Nephron progenitor cell (in vitro differentiated cells): Measurements from ENCODE around the gene TBL1X.

ENCODE experiments used
- DNase-seq: peaks from one replicate; pipeline ENCODE4 v3.0.0; 2021
- H3K27ac Mint-ChIP-seq: 2 replicates; pipeline ENCODE4 v1.8.0; 2021; ENCODE audit warnings: mild to moderate bottlenecking, moderate library complexity, mixed read lengths
- H3K27me3 Mint-ChIP-seq: 2 replicates; pipeline ENCODE4 v1.8.0; 2021; ENCODE audit warnings: mild to moderate bottlenecking, low read depth, mixed read lengths; ENCODE audit not compliant: poor library complexity
- H3K36me3 Mint-ChIP-seq: 2 replicates; pipeline ENCODE4 v1.8.0; 2021; ENCODE audit warnings: low read depth, mixed read lengths
- H3K4me1 Mint-ChIP-seq: 2 replicates; pipeline ENCODE4 v1.8.0; 2021; ENCODE audit warnings: mixed read lengths
- H3K4me3 Mint-ChIP-seq: 2 replicates; pipeline ENCODE4 v1.8.0; 2021; ENCODE audit warnings: mild to moderate bottlenecking, moderate library complexity, mixed read lengths
- H3K9me3 Mint-ChIP-seq: 2 replicates; pipeline ENCODE4 v1.8.0; 2021; ENCODE audit warnings: mild to moderate bottlenecking, moderate library complexity, mixed read lengths
- CTCF ChIP-seq: fragments of 200-600 bp; sonication (generic); IDR thresholded peaks from 2 replicates; pipeline ENCODE4 v1.5.0; 2021; ENCODE audit warnings: antibody characterized with exemption

The TBL1X gene

GRCh38 chrX:9465380-9466123 is 694 bp downstream of the TBL1X start:
- peak; percentile 29 for DNase-seq
- Mint-ChIP-seq H3K4me1 (peaks cover 48% of the 10 kb centered on the region), H3K27me3 (no peaks in the 10 kb centered on the region), H3K4me3 (peak overlapping the region; percentile 87), H3K9me3 (peaks cover 35% of the 10 kb centered on the region), H3K27ac (no peak overlapping the region), H3K36me3 (peaks cover 17% of the 10 kb centered on the region)
- no peak for TF ChIP-seq CTCF

GRCh38 chrX:9466124-9466495 is 1.3 kb downstream of the TBL1X start:
- no peak overlapping the region for H3K27ac Mint-ChIP-seq

GRCh38 chrX:9466736-9467135 is 1.9 kb downstream of the TBL1X start:
- H3K4me1 Mint-ChIP-seq = peaks cover 56% of the 10 kb centered on the region

More at GRCh38 chrX:9466124-9466495, 1.3 kb downstream of the TBL1X start:
- Mint-ChIP-seq H3K4me1 (peaks cover 52% of the 10 kb centered on the region), H3K4me3 (peak overlapping the region; percentile 87), H3K9me3 (peaks cover 36% of the 10 kb centered on the region), H3K36me3 (peaks cover 23% of the 10 kb centered on the region), H3K27me3 (no peaks in the 10 kb centered on the region)
- DNase-seq = peak; percentile 47
- TF ChIP-seq CTCF = no peak

GRCh38 chrX:9467146-9467545 is 2.3 kb downstream of the TBL1X start:
- H3K4me3 Mint-ChIP-seq = peak overlapping the region; percentile 87
- no peak for TF ChIP-seq CTCF
- DNase-seq = peak; percentile 20
- peaks cover 42% of the 10 kb centered on the region for H3K9me3 Mint-ChIP-seq
- H3K27ac Mint-ChIP-seq = no peak overlapping the region
- H3K4me1 Mint-ChIP-seq = peaks cover 55% of the 10 kb centered on the region
- no peaks in the 10 kb centered on the region for H3K27me3 Mint-ChIP-seq
- peaks cover 32% of the 10 kb centered on the region for H3K36me3 Mint-ChIP-seq

More at GRCh38 chrX:9466736-9467135, 1.9 kb downstream of the TBL1X start:
- H3K27ac Mint-ChIP-seq = no peak overlapping the region
- no peak for TF ChIP-seq CTCF
- H3K4me3 Mint-ChIP-seq = peak overlapping the region; percentile 87
- H3K9me3 Mint-ChIP-seq = peaks cover 41% of the 10 kb centered on the region
- H3K36me3 Mint-ChIP-seq = peaks cover 29% of the 10 kb centered on the region
- DNase-seq = no peak
- no peaks in the 10 kb centered on the region for H3K27me3 Mint-ChIP-seq

GRCh38 chrX:9467751-9468150 is 2.9 kb downstream of the TBL1X start:
- peaks cover 32% of the 10 kb centered on the region for H3K36me3 Mint-ChIP-seq
- no peaks in the 10 kb centered on the region for H3K27me3 Mint-ChIP-seq
- peaks cover 49% of the 10 kb centered on the region for H3K4me1 Mint-ChIP-seq
- peak; percentile 22 for DNase-seq
- H3K27ac Mint-ChIP-seq = peak overlapping the region; percentile 77
- peaks cover 42% of the 10 kb centered on the region for H3K9me3 Mint-ChIP-seq
- H3K4me3 Mint-ChIP-seq = peak overlapping the region; percentile 87
- TF ChIP-seq CTCF = no peak

GRCh38 chrX:9471571-9471985 is 6.7 kb downstream of the TBL1X start:
- H3K9me3 Mint-ChIP-seq = peaks cover 55% of the 10 kb centered on the region
- no peak for TF ChIP-seq CTCF
- H3K27ac Mint-ChIP-seq = peak overlapping the region; percentile 91
- no peak overlapping the region for H3K4me3 Mint-ChIP-seq
- H3K27me3 Mint-ChIP-seq = no peaks in the 10 kb centered on the region
- H3K4me1 Mint-ChIP-seq = peaks cover 52% of the 10 kb centered on the region
- DNase-seq = no peak
- H3K36me3 Mint-ChIP-seq = peaks cover 68% of the 10 kb centered on the region
